Measurements from ENCODE around the gene TIGAR. TPM values are rescaled to one million over a fixed set of nuclear protein-coding genes. Genes with fewer than 3 reads are reported as not detected.

TIGAR gene
- total RNA-seq, 2 donors from 2014 or later = 3.7 to 4.2 TPM

DNA sequence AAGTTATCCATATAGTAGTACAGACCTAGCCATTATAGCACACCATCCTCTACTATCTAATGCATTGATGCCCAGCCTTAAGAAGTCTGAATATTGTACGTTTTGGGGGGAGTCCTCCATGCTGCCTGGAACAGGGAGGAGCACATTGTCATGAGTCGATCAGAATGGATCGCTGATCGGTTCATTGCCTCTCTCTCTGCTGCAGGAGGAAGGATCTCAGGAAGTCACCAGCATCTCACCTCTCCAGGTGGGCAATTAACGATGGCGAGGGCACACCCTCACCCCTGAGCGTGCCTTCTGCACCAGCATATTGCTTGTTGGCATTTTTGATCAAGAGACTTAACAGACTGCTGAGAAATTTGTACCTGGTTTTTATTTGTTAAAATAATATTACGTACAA, 35.9 kb upstream of the TIGAR start:
- H3K36me3 ChIP-seq = peaks cover 86% of the 10 kb centered on the region
- H3K27me3 ChIP-seq = no peaks in the 10 kb centered on the region
- no peak overlapping the region for H3K27ac ChIP-seq
- H3K9me3 ChIP-seq = no peaks in the 10 kb centered on the region
- peak; percentile 9 for DNase-seq (ENCODE audit: low spot score)
- H3K4me1 ChIP-seq = peaks cover 0 to 79% of the 10 kb centered on the region in 2 donors
- TF ChIP-seq, protein P1, sequence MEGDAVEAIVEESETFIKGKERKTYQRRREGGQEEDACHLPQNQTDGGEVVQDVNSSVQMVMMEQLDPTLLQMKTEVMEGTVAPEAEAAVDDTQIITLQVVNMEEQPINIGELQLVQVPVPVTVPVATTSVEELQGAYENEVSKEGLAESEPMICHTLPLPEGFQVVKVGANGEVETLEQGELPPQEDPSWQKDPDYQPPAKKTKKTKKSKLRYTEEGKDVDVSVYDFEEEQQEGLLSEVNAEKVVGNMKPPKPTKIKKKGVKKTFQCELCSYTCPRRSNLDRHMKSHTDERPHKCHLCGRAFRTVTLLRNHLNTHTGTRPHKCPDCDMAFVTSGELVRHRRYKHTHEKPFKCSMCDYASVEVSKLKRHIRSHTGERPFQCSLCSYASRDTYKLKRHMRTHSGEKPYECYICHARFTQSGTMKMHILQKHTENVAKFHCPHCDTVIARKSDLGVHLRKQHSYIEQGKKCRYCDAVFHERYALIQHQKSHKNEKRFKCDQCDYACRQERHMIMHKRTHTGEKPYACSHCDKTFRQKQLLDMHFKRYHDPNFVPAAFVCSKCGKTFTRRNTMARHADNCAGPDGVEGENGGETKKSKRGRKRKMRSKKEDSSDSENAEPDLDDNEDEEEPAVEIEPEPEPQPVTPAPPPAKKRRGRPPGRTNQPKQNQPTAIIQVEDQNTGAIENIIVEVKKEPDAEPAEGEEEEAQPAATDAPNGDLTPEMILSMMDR (IDR thresholded peaks at IDR 0.05) = no peak
- no peak overlapping the region for H3K4me3 ChIP-seq

DNA sequence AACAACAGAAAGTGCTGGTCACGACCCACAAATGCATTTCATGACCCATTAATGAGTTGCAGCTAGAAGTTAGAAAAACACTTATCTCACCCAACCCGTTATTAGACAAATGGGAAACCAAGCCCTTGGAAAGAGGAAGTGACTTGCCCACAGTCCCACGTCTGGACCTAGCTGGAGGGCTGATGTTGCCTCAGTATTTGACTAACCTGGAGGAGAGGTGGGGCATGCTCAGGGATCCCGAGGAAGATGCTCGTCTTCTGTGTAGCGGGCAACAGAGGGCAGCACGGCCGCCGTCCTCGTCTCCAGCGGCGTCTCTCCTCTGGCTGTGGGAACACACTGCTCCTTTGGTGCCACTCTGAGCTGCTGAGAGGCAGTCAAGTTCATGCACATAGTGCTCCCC, 34.8 kb upstream of the TIGAR start:
- Histone ChIP-seq H3K36me3 (peaks cover 88% of the 10 kb centered on the region), H3K9me3 (no peaks in the 10 kb centered on the region), H3K4me3 (no peak overlapping the region), H3K4me1 (peaks cover 0 to 77% of the 10 kb centered on the region in 2 donors), H3K27me3 (no peaks in the 10 kb centered on the region), H3K27ac (peak overlapping the region in 1 of 2 donors; percentile 42)
- TF ChIP-seq, protein P1 (IDR thresholded peaks at IDR 0.05) = no peak
- DNase-seq (ENCODE audit: low spot score) = no peak

DNA sequence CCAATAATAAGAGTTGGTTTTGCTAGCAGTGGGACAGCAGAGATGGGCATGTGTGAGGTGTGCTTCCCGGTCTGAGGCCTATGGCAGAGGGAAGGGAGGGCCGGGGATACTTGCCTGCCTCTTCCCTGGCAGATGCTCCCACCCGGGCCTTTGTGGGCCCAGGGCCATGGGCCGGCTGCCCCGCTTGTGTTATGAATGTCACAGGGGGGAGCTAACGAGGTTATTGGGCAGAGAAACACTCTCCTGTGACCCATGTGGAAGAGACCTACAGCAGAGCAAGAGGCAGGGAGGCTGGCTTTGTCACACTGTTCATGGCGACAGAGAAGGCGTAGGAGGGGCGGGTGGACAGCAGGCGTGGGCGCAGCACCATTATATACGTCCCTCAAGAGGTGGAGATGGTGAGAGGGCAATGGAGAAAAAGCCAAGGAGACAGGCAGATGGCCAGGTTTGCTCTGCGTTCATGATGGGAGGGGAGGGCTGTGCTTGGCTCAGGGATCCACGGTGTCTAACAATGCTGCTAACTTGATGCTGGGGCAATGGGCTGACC, 34.2 kb upstream of the TIGAR start:
- TF ChIP-seq, protein P1 (IDR thresholded peaks at IDR 0.05) = no peak
- Histone ChIP-seq H3K27me3 (no peaks in the 10 kb centered on the region), H3K4me1 (peaks cover 0 to 72% of the 10 kb centered on the region in 2 donors), H3K36me3 (peaks cover 88% of the 10 kb centered on the region), H3K9me3 (no peaks in the 10 kb centered on the region), H3K4me3 (no peak overlapping the region), H3K27ac (peak overlapping the region; percentile 34 to 42)
- no peak for DNase-seq (ENCODE audit: low spot score)

DNA sequence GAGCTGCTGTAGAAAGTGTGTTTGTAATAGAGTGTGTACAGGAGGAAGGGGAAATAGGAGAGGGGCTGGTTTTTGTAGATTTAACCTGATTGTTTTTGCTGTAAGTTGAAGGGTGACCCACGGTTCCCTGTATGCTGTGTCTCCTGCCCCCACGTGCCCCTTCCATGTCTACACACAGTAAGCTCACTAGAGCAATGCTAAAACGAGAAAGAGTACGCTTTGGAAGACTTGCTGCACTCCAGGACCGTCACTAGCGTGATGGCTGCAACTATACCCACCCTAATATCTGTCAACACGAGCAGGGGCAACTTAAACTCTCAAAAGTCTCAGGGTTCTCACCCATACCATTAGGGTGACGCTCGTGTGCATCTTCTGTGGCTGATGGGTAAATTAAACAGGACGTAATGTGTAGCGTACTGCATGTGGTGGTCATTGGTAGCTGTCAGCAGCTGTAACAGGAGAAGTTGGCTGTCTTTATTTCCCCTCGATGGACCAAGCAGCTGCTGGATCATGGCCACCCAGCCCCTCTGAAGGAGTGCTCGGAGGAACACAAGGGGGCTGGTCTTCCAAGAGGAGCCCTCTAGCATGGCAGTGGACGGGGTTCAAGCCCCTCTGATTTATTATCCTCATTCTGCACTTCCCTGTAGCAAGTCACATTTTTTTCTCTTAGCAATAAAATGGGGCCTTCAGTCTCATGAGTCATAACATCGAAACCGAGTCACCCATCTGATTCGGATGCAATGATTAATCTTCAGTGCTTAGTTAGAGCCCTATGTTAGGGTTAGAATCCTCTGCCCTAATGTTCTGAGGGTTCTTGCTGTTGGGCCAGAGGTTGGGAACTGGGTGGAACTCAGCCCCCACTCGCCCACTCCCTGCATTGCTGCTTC, 33.4 kb upstream of the TIGAR start:
- Histone ChIP-seq H3K27me3 (no peaks in the 10 kb centered on the region), H3K27ac (peak overlapping the region; percentile 42 to 53), H3K36me3 (peaks cover 83% of the 10 kb centered on the region), H3K4me1 (peaks cover 0 to 77% of the 10 kb centered on the region in 2 donors), H3K4me3 (no peak overlapping the region), H3K9me3 (no peaks in the 10 kb centered on the region)
- no peak for DNase-seq (ENCODE audit: low spot score)
- TF ChIP-seq, protein P1 (IDR thresholded peaks at IDR 0.05) = no peak

DNA sequence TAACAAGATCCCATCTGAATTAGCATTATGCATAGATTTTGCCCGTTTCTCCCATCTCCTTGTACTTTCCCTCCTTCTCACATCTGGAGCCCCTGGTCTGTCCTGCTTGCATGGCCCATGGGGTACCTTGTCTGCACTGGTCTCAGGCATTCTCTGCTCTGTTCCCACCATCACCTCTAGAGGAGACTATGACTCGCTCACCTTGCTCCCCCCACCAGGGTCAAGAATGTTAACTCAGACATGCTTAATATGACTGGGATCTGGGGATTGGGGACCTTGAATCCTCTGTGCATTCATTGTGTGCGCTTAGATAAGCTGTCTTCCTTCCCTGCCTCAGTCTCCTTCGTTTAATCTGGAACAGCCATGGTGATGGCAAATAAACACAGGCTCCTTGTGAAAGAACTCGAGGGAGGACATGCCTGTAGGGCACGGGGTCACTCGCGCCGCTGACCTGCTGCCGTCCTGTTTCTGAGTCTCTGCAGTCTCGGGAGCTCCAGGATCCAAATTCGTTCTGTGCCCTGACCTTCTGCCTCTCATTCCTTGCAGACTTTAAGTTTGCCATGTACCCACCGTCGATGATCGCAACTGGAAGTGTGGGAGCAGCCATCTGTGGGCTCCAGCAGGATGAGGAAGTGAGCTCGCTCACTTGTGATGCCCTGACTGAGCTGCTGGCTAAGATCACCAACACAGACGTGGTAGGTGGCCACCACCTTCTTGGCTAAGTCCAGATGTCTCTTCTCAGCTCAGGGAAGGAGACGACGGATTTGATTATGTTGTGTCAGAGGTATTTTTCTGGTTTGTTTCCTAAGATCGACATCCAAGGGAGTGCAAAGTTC, 32.5 kb upstream of the TIGAR start:
- H3K27ac ChIP-seq = peak overlapping the region; percentile 53 to 59
- H3K27me3 ChIP-seq = no peaks in the 10 kb centered on the region
- peaks cover 77% of the 10 kb centered on the region for H3K36me3 ChIP-seq
- peak; percentile 47 for DNase-seq (ENCODE audit: low spot score)
- no peak overlapping the region for H3K4me3 ChIP-seq
- H3K4me1 ChIP-seq = peaks cover 0 to 80% of the 10 kb centered on the region in 2 donors
- no peaks in the 10 kb centered on the region for H3K9me3 ChIP-seq
- TF ChIP-seq, protein P1 (IDR thresholded peaks at IDR 0.05) = no peak

Data from right atrium auricular region (tissue), 2 donors.